Spleen (tissue), 7 donors: Measurements from ENCODE around the gene CALCOCO1.

Experiments used
- POLR2A ChIP-seq, 3 donors: fragments of 450-650 bp; IDR thresholded peaks; one replicate each; pipeline ENCODE4 v1.5.1; 2017; ENCODE audit warnings: antibody characterized with exemption in 3 of 3, mild to moderate bottlenecking in 1 of 3
- POLR2AphosphoS5 ChIP-seq, 3 donors: sonication (generic); formaldehyde crosslinking; IDR thresholded peaks; one replicate each; pipeline ENCODE4 v1.5.1; 2017; ENCODE audit warnings: antibody characterized with exemption in 3 of 3
- TF ChIP-seq, protein P1 (sequence below), 11 experiments: fragments of 200-600 bp in 7 of 11; fragments of 450-650 bp in 4 of 11; sonication (generic) in 4 of 11; IDR thresholded peaks in 8 of 11; conservative IDR thresholded peaks in 3 of 11; 1 replicate in 7 of 11; 2 replicates in 4 of 11; pipeline versions ENCODE4 v1.4.0 to v1.8.0; 2016 to 2021; ENCODE audit warnings: antibody characterized with exemption in 11 of 11, inconsistent platforms in 4 of 11, mild to moderate bottlenecking in 1 of 11
- donor health status: DM: no; HTN: no; CAD: no; lungs with moderate emphysema.
- donor health status: DM: no; HTN: no; CAD: no.
- donor health status: DM: no; HTN: no; CAD: no.

- TF ChIP-seq POLR2A (IDR thresholded peaks at IDR 0.05) (no peak), POLR2AphosphoS5 (IDR thresholded peaks at IDR 0.05) (no peak)
- TF ChIP-seq, protein P1, sequence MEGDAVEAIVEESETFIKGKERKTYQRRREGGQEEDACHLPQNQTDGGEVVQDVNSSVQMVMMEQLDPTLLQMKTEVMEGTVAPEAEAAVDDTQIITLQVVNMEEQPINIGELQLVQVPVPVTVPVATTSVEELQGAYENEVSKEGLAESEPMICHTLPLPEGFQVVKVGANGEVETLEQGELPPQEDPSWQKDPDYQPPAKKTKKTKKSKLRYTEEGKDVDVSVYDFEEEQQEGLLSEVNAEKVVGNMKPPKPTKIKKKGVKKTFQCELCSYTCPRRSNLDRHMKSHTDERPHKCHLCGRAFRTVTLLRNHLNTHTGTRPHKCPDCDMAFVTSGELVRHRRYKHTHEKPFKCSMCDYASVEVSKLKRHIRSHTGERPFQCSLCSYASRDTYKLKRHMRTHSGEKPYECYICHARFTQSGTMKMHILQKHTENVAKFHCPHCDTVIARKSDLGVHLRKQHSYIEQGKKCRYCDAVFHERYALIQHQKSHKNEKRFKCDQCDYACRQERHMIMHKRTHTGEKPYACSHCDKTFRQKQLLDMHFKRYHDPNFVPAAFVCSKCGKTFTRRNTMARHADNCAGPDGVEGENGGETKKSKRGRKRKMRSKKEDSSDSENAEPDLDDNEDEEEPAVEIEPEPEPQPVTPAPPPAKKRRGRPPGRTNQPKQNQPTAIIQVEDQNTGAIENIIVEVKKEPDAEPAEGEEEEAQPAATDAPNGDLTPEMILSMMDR (IDR thresholded peaks at IDR 0.05 in 8 of 11, conservative IDR thresholded peaks at IDR 0.05 in 3 of 11), result no peak
These were observed 6.6 kb upstream of the CALCOCO1 start for GRCh38 chr12:53733807-53734200.
